ENCODE results near the gene IGFBP4.

Gene IGFBP4

GRCh38 chr17:40472733-40473452 is 29.6 kb downstream of the IGFBP4 start:
- DNase-seq: no peak

GRCh38 chr17:40473573-40474365 is 30.5 kb downstream of the IGFBP4 start:
- no peak for DNase-seq

- no peak for DNase-seq
Observed at GRCh38 chr17:40474419-40475002, 31.3 kb downstream of the IGFBP4 start.

GRCh38 chr17:40475234-40475908 is 32.1 kb downstream of the IGFBP4 start:
- DNase-seq: no peak

- no peak for DNase-seq
Observed at GRCh38 chr17:40477796-40478195, 34.5 kb downstream of the IGFBP4 start.

GRCh38 chr17:40478486-40478885 is 35.2 kb downstream of the IGFBP4 start:
- no peak for DNase-seq

- DNase-seq: no peak
Observed at GRCh38 chr17:40479754-40480480, 36.7 kb downstream of the IGFBP4 start.

GRCh38 chr17:40480501-40481003 is 37.3 kb downstream of the IGFBP4 start:
- peak; percentile 24 for DNase-seq

GRCh38 chr17:40481106-40481505 is 37.9 kb downstream of the IGFBP4 start:
- no peak for DNase-seq

- no peak for DNase-seq
Observed at GRCh38 chr17:40482722-40483121, 39.5 kb downstream of the IGFBP4 start.

GRCh38 chr17:40483679-40484078 is 40.4 kb downstream of the IGFBP4 start:
- no peak for DNase-seq

- no peak for DNase-seq
Observed at GRCh38 chr17:40484285-40484972, 41.2 kb downstream of the IGFBP4 start.

- DNase-seq: no peak
Observed at GRCh38 chr17:40484973-40485530, 41.8 kb downstream of the IGFBP4 start.

- no peak for DNase-seq
Observed at GRCh38 chr17:40485851-40486521, 42.7 kb downstream of the IGFBP4 start.

- DNase-seq: no peak
Observed at GRCh38 chr17:40486522-40487370, 43.5 kb downstream of the IGFBP4 start.

- no peak for DNase-seq
Observed at GRCh38 chr17:40487371-40488020, 44.2 kb downstream of the IGFBP4 start.

- peak; percentile 87 for DNase-seq
Observed at GRCh38 chr17:40490289-40490853, 47.1 kb downstream of the IGFBP4 start.

GRCh38 chr17:40490982-40491381 is 47.7 kb downstream of the IGFBP4 start:
- DNase-seq: no peak

GRCh38 chr17:40491486-40491885 is 48.2 kb downstream of the IGFBP4 start:
- DNase-seq: no peak

All from NCI-H146 (cell line).